ENCODE measurements around the gene KRT35.

DNA sequence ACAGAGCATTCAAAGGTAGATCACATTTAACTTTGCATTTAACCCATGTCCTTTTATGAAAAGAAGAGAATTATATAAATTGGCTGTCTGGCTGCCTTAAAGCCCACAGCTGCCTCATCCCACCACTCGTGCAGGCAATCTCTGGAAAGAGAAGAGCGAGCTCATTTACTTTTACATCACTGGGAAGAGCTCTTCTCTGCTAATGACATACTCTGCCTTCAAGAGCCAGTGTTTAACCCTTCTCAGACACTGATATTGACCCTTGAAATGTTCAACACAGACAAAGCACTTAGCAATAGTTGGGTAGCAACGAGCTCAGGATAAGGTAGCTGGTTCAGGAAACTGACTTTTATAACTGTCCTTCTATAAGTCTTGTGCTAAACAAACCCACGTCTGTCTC is 46.9 kb downstream of the KRT35 start:
- TF ChIP-seq POLR2A (IDR thresholded peaks at IDR 0.05; ENCODE audit: low read depth, low read length) (no peak), POLR2AphosphoS5 (IDR thresholded peaks at IDR 0.05; ENCODE audit: low read depth, low read length) (no peak)

Measured in GM12892 (cell line).